MV-4-11 (cell line): Measurements from ENCODE around the gene JDP2.
"Not testable (repeated sequence)": the region's sequence is repeated elsewhere in the genome, so short reads cannot be mapped to it uniquely, and the experiment has no call there.

ENCODE experiments used
- DNase-seq: peaks from one replicate; lab custom pipeline; 2025; lab: John Stamatoyannopoulos, UW

Gene JDP2

GRCh38 chr14:75456069-75456996 lies 28.5 kb downstream of the JDP2 start:
- DNase-seq = no peak

- no peak for DNase-seq
Measured at GRCh38 chr14:75456997-75457335, 29.1 kb downstream of the JDP2 start.

GRCh38 chr14:75457648-75458165 lies 29.9 kb downstream of the JDP2 start:
- no peak for DNase-seq

- DNase-seq = no peak
Measured at GRCh38 chr14:75458305-75458704, 30.5 kb downstream of the JDP2 start.

- DNase-seq = peak; percentile 76
Measured at GRCh38 chr14:75459099-75459741, 31.4 kb downstream of the JDP2 start.

- no peak for DNase-seq
Measured at GRCh38 chr14:75459791-75460190, 32.0 kb downstream of the JDP2 start.

- DNase-seq = no peak
Measured at GRCh38 chr14:75460394-75460793, 32.6 kb downstream of the JDP2 start.

- DNase-seq = no peak
Measured at GRCh38 chr14:75461303-75461702, 33.5 kb downstream of the JDP2 start.

GRCh38 chr14:75461755-75462349 lies 34.0 kb downstream of the JDP2 start:
- DNase-seq = no peak

GRCh38 chr14:75464626-75465025 lies 36.8 kb downstream of the JDP2 start:
- no peak for DNase-seq

- no peak for DNase-seq
Measured at GRCh38 chr14:75467763-75468162, 39.9 kb downstream of the JDP2 start.

GRCh38 chr14:75469164-75469563 lies 41.3 kb downstream of the JDP2 start:
- DNase-seq = no peak

- no peak for DNase-seq
Measured at GRCh38 chr14:75469606-75470237, 41.9 kb downstream of the JDP2 start.

GRCh38 chr14:75470238-75470797 lies 42.5 kb downstream of the JDP2 start:
- no peak for DNase-seq

GRCh38 chr14:75471059-75471458 lies 43.2 kb downstream of the JDP2 start:
- no peak for DNase-seq

GRCh38 chr14:75474127-75474526 lies 46.3 kb downstream of the JDP2 start:
- DNase-seq = not testable (repeated sequence)

GRCh38 chr14:75476274-75476995 lies 48.6 kb downstream of the JDP2 start:
- no peak for DNase-seq

- no peak for DNase-seq
Measured at GRCh38 chr14:75477881-75478280, 50.1 kb downstream of the JDP2 start.

GRCh38 chr14:75479770-75480600 lies 52.2 kb downstream of the JDP2 start:
- peak; percentile 71 for DNase-seq

- DNase-seq = no peak
Measured at GRCh38 chr14:75482366-75482765, 54.5 kb downstream of the JDP2 start.
